Left hindlimb (tissue), 1 donor: ENCODE results near the gene MINAR1.
"Not testable (repeated sequence)": the region's sequence is repeated elsewhere in the genome, so short reads cannot be mapped to it uniquely, and the experiment has no call there.

ENCODE experiments used
- DNase-seq: peaks from one replicate; pipeline ENCODE4 v3.0.0-alpha.2; 2018

MINAR1 gene, protein sequence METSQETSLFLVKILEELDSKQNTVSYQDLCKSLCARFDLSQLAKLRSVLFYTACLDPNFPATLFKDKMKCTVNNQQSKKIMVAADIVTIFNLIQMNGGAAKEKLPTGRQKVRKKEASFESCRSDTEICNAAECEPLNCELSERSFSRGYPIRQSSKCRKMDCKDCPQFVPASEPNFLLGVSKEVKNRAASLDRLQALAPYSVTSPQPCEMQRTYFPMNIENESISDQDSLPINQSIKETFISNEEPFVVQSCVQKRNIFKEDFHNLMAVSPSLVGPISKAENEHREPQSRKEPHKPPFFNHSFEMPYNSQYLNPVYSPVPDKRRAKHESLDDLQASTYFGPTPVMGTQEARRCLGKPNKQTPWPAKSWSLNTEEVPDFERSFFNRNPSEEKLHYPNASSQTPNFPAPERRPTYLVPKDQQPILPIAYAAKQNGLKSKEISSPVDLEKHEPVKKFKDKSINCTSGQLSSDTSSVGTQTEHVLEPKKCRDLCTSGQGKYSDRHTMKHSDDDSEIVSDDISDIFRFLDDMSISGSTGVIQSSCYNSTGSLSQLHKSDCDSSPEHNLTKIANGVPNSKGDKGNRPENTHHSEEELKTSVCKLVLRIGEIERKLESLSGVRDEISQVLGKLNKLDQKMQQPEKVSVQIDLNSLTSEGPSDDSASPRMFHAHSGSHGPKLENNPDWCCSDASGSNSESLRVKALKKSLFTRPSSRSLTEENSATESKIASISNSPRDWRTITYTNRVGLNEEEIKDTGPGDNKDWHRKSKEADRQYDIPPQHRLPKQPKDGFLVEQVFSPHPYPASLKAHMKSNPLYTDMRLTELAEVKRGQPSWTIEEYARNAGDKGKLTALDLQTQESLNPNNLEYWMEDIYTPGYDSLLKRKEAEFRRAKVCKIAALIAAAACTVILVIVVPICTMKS

DNA sequence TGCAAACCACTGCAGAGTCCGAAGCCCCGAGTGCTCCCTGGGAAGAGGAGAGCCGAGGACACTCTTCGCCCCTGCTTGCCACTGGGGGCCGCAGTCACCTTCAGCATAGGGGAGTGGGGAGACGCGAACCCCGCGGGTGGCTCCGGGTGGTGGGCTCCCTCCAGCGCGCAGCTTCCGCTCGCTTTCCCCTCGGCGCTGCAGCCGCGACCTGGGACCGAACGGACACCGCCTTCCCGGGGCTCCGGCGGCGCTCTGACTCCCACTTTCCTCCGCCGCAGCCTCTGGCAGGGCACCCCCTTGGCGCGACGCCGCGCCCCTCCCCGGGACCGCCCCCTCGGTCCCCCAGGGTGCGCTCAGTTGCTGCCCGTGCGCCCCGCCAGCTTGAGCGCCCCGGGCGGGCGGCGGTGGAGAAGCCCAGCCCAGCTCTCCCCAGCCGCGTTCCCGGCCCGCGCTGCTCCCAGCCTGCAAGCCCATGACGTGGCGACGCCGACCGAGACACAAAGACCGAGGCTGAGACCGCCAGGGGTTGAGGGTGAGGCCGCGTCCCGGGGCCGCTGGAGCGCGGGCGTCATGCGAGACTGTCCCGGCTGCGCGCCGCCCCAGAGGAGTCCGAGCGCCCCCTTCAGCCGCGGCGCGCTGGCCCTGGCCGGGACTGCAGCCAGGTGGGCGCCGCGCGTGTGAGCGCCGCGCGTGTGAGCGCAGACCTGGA lies at the start of gene MINAR1:
TSS of gene MINAR1 (plus strand) at position 701 of the 709 bp plus-strand sequence. CDS start 23,812 bp downstream, outside the sequence.
- DNase-seq: peak; percentile 61

- no peak for DNase-seq
Observed at GRCh38 chr15:79394231-79394630, 37.9 kb upstream of the MINAR1 start.

- no peak for DNase-seq
Observed at GRCh38 chr15:79396850-79397249, 35.3 kb upstream of the MINAR1 start.

GRCh38 chr15:79397269-79397910 lies 34.7 kb upstream of the MINAR1 start:
- DNase-seq: no peak

GRCh38 chr15:79399606-79400005 lies 32.5 kb upstream of the MINAR1 start:
- no peak for DNase-seq

- no peak for DNase-seq
Observed at GRCh38 chr15:79400650-79401049, 31.5 kb upstream of the MINAR1 start.

DNA sequence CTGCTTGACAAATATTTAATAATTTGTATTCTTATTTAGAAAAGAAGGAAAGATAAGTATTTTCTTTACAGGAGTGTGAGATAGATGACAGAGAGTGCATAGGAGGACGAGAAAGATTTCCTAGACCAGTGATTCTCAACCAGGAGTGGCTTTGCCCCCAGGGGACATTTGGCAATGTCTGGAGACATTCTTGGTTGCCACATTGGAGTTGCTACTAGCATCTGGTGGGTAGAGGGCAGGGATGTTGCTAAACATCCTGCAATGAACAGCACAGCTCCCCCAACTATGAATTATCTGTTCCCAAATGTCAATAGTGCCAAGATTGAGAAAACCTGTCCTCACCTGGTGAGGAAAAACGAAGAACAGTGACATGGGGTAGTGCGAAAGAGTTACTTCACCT lies 30.8 kb upstream of the MINAR1 start:
- DNase-seq: no peak

- DNase-seq: no peak
Observed at GRCh38 chr15:79402136-79402535, 30.0 kb upstream of the MINAR1 start.

GRCh38 chr15:79403501-79403900 lies 28.6 kb upstream of the MINAR1 start:
- no peak for DNase-seq

- no peak for DNase-seq
Observed at GRCh38 chr15:79406210-79406609, 25.9 kb upstream of the MINAR1 start.

- DNase-seq: no peak
Observed at GRCh38 chr15:79408041-79408440, 24.1 kb upstream of the MINAR1 start.

DNA sequence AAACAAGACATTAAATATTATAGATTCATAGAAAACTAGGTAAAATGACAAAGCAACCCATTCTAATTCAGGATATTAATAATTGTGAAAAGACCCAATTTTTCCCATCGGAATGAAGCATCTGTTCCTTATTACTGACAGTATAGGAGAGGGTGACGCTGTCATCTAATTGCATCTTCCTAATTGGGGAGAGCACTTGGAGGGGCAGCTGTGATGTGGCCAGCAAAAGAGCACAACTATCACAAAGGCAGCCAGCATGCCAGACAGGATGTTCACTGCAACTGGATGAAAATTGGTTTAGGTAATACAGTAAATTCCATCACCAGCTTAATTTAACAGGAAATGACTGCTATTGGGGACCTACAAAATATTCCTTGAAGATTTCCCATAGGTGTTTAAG lies 21.9 kb upstream of the MINAR1 start:
- DNase-seq: no peak

DNA sequence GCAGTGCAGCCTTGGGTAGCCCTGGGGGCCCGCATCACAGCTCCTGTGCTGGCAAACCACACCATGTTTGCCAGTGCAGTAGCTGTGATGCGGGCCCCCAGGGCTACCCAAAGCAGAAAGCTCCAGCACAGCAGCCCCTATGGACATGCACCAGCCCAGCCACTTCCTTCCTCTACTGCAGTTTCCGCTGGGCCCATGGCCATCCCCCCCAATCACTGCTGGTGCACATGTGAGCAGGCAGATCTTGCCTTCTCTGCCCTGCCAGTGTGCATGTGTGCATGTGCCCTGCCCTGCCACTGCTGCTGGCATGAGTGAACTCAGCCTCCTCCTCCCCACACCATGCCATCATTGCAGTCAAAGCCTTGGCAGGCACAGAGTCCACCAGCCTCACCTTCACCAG lies 20.1 kb upstream of the MINAR1 start:
- no peak for DNase-seq

- DNase-seq: no peak
Observed at GRCh38 chr15:79412429-79412828, 19.7 kb upstream of the MINAR1 start.

GRCh38 chr15:79416876-79417275 lies 15.3 kb upstream of the MINAR1 start:
- no peak for DNase-seq

- no peak for DNase-seq
Observed at GRCh38 chr15:79418693-79419279, 13.3 kb upstream of the MINAR1 start.

DNA sequence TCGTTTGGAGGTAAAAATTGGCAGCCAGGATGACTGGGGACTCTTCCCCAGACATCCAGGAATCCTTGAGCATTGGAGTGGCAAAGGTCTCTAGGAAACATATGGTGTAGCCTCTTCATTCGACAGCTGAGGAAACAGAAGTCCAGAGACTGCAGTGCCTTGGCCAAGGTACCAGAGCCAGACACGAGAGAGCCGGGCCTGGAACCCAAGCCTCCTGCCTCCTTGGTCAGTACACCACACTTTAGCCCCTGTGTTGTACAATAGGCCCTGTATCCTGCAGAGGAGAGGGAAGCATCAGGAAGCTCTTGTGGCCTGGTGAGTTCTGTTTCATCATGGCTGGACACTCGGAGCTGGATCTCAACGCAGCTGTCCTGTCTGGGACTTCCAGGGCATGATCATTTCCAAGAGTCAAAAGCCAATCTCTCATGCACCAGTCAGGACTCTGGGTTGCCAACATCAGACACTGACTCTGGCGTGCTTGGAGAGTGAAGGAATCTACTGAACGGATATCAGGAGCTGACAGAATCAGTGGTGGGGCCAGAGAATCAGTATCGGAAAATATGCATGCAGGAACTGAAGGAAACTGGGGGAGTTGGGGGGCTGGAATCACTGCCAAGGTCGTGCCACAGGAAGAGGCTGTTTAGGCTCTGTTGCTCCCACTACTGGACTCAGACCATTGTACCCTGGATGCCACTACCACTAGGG lies 6.4 kb upstream of the MINAR1 start:
- no peak for DNase-seq

DNA sequence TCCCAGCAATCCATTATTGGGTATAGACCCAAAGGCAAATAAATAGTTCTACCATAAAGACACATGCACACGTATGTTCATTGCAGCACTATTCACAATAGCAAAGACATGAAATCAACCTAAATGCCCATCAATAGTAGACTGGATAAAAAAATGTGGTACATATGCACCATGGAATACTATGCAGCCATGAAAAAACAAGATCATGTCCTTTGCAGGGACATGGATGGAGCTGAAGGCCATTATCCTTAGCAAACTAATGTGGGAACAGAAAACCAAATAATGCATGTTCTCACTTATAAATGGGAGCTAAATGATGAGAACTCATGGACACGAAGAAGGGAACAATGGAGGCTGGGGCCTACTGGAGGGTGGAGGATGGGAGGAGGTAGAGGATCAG lies 5.2 kb upstream of the MINAR1 start:
- DNase-seq: not testable (repeated sequence)

DNA sequence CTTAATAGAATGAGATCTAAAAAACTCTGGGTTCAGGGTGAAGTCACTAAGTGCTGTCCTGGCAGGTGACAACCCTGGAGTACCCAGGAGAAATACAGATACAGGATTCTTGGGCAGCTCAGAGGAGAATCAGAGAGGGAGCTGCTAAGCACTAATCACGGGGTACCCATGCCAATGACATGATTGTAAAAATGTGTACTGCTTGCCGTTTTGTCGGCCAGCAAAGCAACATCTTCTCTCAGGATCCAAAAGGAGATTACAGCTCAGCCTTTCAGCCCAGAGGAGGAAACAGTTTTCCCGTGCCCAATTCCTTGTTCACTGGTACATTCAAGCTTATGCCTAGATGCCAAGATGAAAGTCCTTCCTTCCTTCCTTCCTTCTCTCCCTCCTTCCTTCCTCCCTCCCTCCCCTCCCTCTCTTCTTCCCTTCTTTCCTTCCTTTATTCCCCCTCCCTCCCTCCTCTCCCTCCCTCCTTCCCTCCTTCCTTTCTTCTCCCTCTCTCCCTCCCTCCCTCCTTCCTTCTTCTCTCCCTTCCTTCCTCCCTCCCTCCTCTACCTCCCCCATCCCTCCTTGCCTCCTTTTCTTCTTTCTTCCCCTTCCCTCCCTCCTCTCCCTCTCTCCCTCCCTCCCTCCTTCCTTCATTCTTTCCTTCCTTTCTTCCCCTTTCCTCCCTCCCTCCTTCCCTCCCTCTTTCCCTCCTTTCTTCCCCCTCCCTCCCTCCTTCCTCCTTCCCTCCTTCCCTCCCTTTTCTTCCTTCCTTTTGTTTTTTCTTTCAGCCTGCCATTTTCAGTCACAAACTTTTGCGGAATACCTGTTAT lies 4.1 kb upstream of the MINAR1 start:
- DNase-seq: no peak

GRCh38 chr15:79430901-79431635 lies 1.1 kb upstream of the MINAR1 start:
- no peak for DNase-seq
